ENCODE data around the gene GABBR2.
A peak's percentile ranks its signal among the peaks of the same experiment; 100 is the strongest.

The GABBR2 gene

GRCh38 chr9:98627296-98627695 lies 81.4 kb downstream of the GABBR2 start:
- Histone ChIP-seq H3K9me3 (ENCODE audit: control insufficient read depth, insufficient read depth, low read length) (no peaks in the 10 kb centered on the region), H3K36me3 (ENCODE audit: control insufficient read depth, insufficient read depth, low read length) (no peaks in the 10 kb centered on the region), H3K27ac (ENCODE audit: low read depth, low read length) (no peak overlapping the region), H3K4me1 (ENCODE audit: control insufficient read depth, insufficient read depth, low read length) (peaks cover 6% of the 10 kb centered on the region; the same call in 1 of the 2 replicates), H3K9ac (ENCODE audit: low read depth, low read length) (no peak overlapping the region), H3K4me3 (ENCODE audit: low read depth, low read length) (no peak overlapping the region), H3K27me3 (ENCODE audit: control insufficient read depth, insufficient read depth, low read length) (no peaks in the 10 kb centered on the region)

GRCh38 chr9:98625728-98626127 lies 83.0 kb downstream of the GABBR2 start:
- H3K9ac ChIP-seq (ENCODE audit: low read depth, low read length) = no peak overlapping the region
- no peak overlapping the region for H3K27ac ChIP-seq (ENCODE audit: low read depth, low read length)
- no peaks in the 10 kb centered on the region for H3K9me3 ChIP-seq (ENCODE audit: control insufficient read depth, insufficient read depth, low read length)
- H3K4me3 ChIP-seq (ENCODE audit: low read depth, low read length) = no peak overlapping the region
- no peaks in the 10 kb centered on the region for H3K27me3 ChIP-seq (ENCODE audit: control insufficient read depth, insufficient read depth, low read length)
- H3K36me3 ChIP-seq (ENCODE audit: control insufficient read depth, insufficient read depth, low read length) = no peaks in the 10 kb centered on the region
- H3K4me1 ChIP-seq (ENCODE audit: control insufficient read depth, insufficient read depth, low read length) = peaks cover 6% of the 10 kb centered on the region; the same call in 1 of the 2 replicates

- H3K9ac ChIP-seq (ENCODE audit: low read depth, low read length) = no peak overlapping the region
- H3K4me1 ChIP-seq (ENCODE audit: control insufficient read depth, insufficient read depth, low read length) = no peaks in the 10 kb centered on the region
- H3K36me3 ChIP-seq (ENCODE audit: control insufficient read depth, insufficient read depth, low read length) = no peaks in the 10 kb centered on the region
- H3K4me3 ChIP-seq (ENCODE audit: low read depth, low read length) = no peak overlapping the region
- H3K9me3 ChIP-seq (ENCODE audit: control insufficient read depth, insufficient read depth, low read length) = no peaks in the 10 kb centered on the region
- no peaks in the 10 kb centered on the region for H3K27me3 ChIP-seq (ENCODE audit: control insufficient read depth, insufficient read depth, low read length)
- no peak overlapping the region for H3K27ac ChIP-seq (ENCODE audit: low read depth, low read length)
These were observed 88.9 kb downstream of the GABBR2 start for GRCh38 chr9:98619788-98620187.

- H3K27ac ChIP-seq (ENCODE audit: low read depth, low read length) = no peak overlapping the region
- H3K4me3 ChIP-seq (ENCODE audit: low read depth, low read length) = no peak overlapping the region
- no peaks in the 10 kb centered on the region for H3K36me3 ChIP-seq (ENCODE audit: control insufficient read depth, insufficient read depth, low read length)
- H3K9me3 ChIP-seq (ENCODE audit: control insufficient read depth, insufficient read depth, low read length) = no peaks in the 10 kb centered on the region
- no peaks in the 10 kb centered on the region for H3K27me3 ChIP-seq (ENCODE audit: control insufficient read depth, insufficient read depth, low read length)
- H3K4me1 ChIP-seq (ENCODE audit: control insufficient read depth, insufficient read depth, low read length) = no peaks in the 10 kb centered on the region
- no peak overlapping the region for H3K9ac ChIP-seq (ENCODE audit: low read depth, low read length)
These were observed 93.1 kb downstream of the GABBR2 start for GRCh38 chr9:98615633-98616032.

GRCh38 chr9:98614941-98615340 lies 93.8 kb downstream of the GABBR2 start:
- Histone ChIP-seq H3K4me3 (ENCODE audit: low read depth, low read length) (no peak overlapping the region), H3K9me3 (ENCODE audit: control insufficient read depth, insufficient read depth, low read length) (no peaks in the 10 kb centered on the region), H3K4me1 (ENCODE audit: control insufficient read depth, insufficient read depth, low read length) (no peaks in the 10 kb centered on the region), H3K27me3 (ENCODE audit: control insufficient read depth, insufficient read depth, low read length) (no peaks in the 10 kb centered on the region), H3K27ac (ENCODE audit: low read depth, low read length) (no peak overlapping the region), H3K36me3 (ENCODE audit: control insufficient read depth, insufficient read depth, low read length) (no peaks in the 10 kb centered on the region), H3K9ac (ENCODE audit: low read depth, low read length) (no peak overlapping the region)

- no peak overlapping the region for H3K27ac ChIP-seq (ENCODE audit: low read depth, low read length)
- no peak overlapping the region for H3K4me3 ChIP-seq (ENCODE audit: low read depth, low read length)
- no peaks in the 10 kb centered on the region for H3K36me3 ChIP-seq (ENCODE audit: control insufficient read depth, insufficient read depth, low read length)
- no peak overlapping the region for H3K9ac ChIP-seq (ENCODE audit: low read depth, low read length)
- H3K27me3 ChIP-seq (ENCODE audit: control insufficient read depth, insufficient read depth, low read length) = no peaks in the 10 kb centered on the region
- H3K4me1 ChIP-seq (ENCODE audit: control insufficient read depth, insufficient read depth, low read length) = no peaks in the 10 kb centered on the region
- H3K9me3 ChIP-seq (ENCODE audit: control insufficient read depth, insufficient read depth, low read length) = no peaks in the 10 kb centered on the region
These were observed 96.5 kb downstream of the GABBR2 start for GRCh38 chr9:98612061-98612752.

- no peaks in the 10 kb centered on the region for H3K4me1 ChIP-seq (ENCODE audit: control insufficient read depth, insufficient read depth, low read length)
- no peak overlapping the region for H3K4me3 ChIP-seq (ENCODE audit: low read depth, low read length)
- H3K36me3 ChIP-seq (ENCODE audit: control insufficient read depth, insufficient read depth, low read length) = no peaks in the 10 kb centered on the region
- H3K9me3 ChIP-seq (ENCODE audit: control insufficient read depth, insufficient read depth, low read length) = no peaks in the 10 kb centered on the region
- H3K27me3 ChIP-seq (ENCODE audit: control insufficient read depth, insufficient read depth, low read length) = no peaks in the 10 kb centered on the region
- H3K27ac ChIP-seq (ENCODE audit: low read depth, low read length) = no peak overlapping the region
- H3K9ac ChIP-seq (ENCODE audit: low read depth, low read length) = no peak overlapping the region
These were observed 97.4 kb downstream of the GABBR2 start for GRCh38 chr9:98611319-98611718.

GRCh38 chr9:98610711-98611110 lies 98.0 kb downstream of the GABBR2 start:
- Histone ChIP-seq H3K27ac (ENCODE audit: low read depth, low read length) (peak overlapping the region; percentile 8), H3K4me1 (ENCODE audit: control insufficient read depth, insufficient read depth, low read length) (no peaks in the 10 kb centered on the region), H3K4me3 (ENCODE audit: low read depth, low read length) (no peak overlapping the region), H3K36me3 (ENCODE audit: control insufficient read depth, insufficient read depth, low read length) (no peaks in the 10 kb centered on the region), H3K9ac (ENCODE audit: low read depth, low read length) (no peak overlapping the region), H3K9me3 (ENCODE audit: control insufficient read depth, insufficient read depth, low read length) (no peaks in the 10 kb centered on the region), H3K27me3 (ENCODE audit: control insufficient read depth, insufficient read depth, low read length) (no peaks in the 10 kb centered on the region)

- H3K27me3 ChIP-seq (ENCODE audit: control insufficient read depth, insufficient read depth, low read length) = no peaks in the 10 kb centered on the region
- no peaks in the 10 kb centered on the region for H3K36me3 ChIP-seq (ENCODE audit: control insufficient read depth, insufficient read depth, low read length)
- H3K4me1 ChIP-seq (ENCODE audit: control insufficient read depth, insufficient read depth, low read length) = no peaks in the 10 kb centered on the region
- H3K4me3 ChIP-seq (ENCODE audit: low read depth, low read length) = no peak overlapping the region
- no peak overlapping the region for H3K9ac ChIP-seq (ENCODE audit: low read depth, low read length)
- H3K9me3 ChIP-seq (ENCODE audit: control insufficient read depth, insufficient read depth, low read length) = no peaks in the 10 kb centered on the region
- H3K27ac ChIP-seq (ENCODE audit: low read depth, low read length) = peak overlapping the region; percentile 41
These were observed 98.5 kb downstream of the GABBR2 start for GRCh38 chr9:98610211-98610610.

- H3K27ac ChIP-seq (ENCODE audit: low read depth, low read length) = no peak overlapping the region
- H3K9ac ChIP-seq (ENCODE audit: low read depth, low read length) = no peak overlapping the region
These were observed 99.1 kb downstream of the GABBR2 start for GRCh38 chr9:98609646-98610045.

GRCh38 chr9:98607787-98608186 lies 100.9 kb downstream of the GABBR2 start:
- no peaks in the 10 kb centered on the region for H3K9me3 ChIP-seq (ENCODE audit: control insufficient read depth, insufficient read depth, low read length)

More at GRCh38 chr9:98609646-98610045, 99.1 kb downstream of the GABBR2 start:
- no peak overlapping the region for H3K4me3 ChIP-seq (ENCODE audit: low read depth, low read length)
- no peaks in the 10 kb centered on the region for H3K9me3 ChIP-seq (ENCODE audit: control insufficient read depth, insufficient read depth, low read length)
- no peaks in the 10 kb centered on the region for H3K27me3 ChIP-seq (ENCODE audit: control insufficient read depth, insufficient read depth, low read length)
- H3K36me3 ChIP-seq (ENCODE audit: control insufficient read depth, insufficient read depth, low read length) = no peaks in the 10 kb centered on the region
- H3K4me1 ChIP-seq (ENCODE audit: control insufficient read depth, insufficient read depth, low read length) = no peaks in the 10 kb centered on the region

More at GRCh38 chr9:98607787-98608186, 100.9 kb downstream of the GABBR2 start:
- no peaks in the 10 kb centered on the region for H3K27me3 ChIP-seq (ENCODE audit: control insufficient read depth, insufficient read depth, low read length)
- no peak overlapping the region for H3K4me3 ChIP-seq (ENCODE audit: low read depth, low read length)
- H3K4me1 ChIP-seq (ENCODE audit: control insufficient read depth, insufficient read depth, low read length) = no peaks in the 10 kb centered on the region
- no peak overlapping the region for H3K27ac ChIP-seq (ENCODE audit: low read depth, low read length)
- H3K36me3 ChIP-seq (ENCODE audit: control insufficient read depth, insufficient read depth, low read length) = no peaks in the 10 kb centered on the region
- H3K9ac ChIP-seq (ENCODE audit: low read depth, low read length) = no peak overlapping the region

All from HUES48 (cell line).